MCF 10A (cell line): Measurements from ENCODE around the gene RPS19. TPM values are rescaled to one million over a fixed set of nuclear protein-coding genes. Genes with fewer than 3 reads are reported as not detected.

Source experiments
- BruUV-seq: library from RNA; stranded (reverse); fragments of 400-500 nt; replicated peaks from 2 replicates; lab custom pipeline; 2021; lab: Mats Ljungman, UMichigan
- CTCF ChIA-PET: fragments of 300-600 bp; sonication (Branson Sonifier 250); formaldehyde crosslinking; extraction: SDS; loops from one replicate; lab custom pipeline; 2021; ENCODE audit warnings: antibody characterized with exemption, inconsistent platforms; lab: Yijun Ruan, JAX
- POLR2A ChIA-PET: fragments of 300-600, 350-650 bp; sonication (Branson Sonifier 250); formaldehyde crosslinking; extraction: SDS; loops from one replicate; lab custom pipeline; 2020; ENCODE audit warnings: antibody characterized with exemption, inconsistent platforms; lab: Yijun Ruan, JAX
- DNase-seq: peaks from one replicate; pipeline ENCODE4 v3.0.0-alpha.2; 2018; ENCODE audit not compliant: unreplicated experiment
- H3K27ac Mint-ChIP-seq: one replicate; pipeline ENCODE4 v1.8.0; 2022; ENCODE audit warnings: mild to moderate bottlenecking, low read depth, mixed read lengths; ENCODE audit not compliant: unreplicated experiment
- H3K27me3 Mint-ChIP-seq: one replicate; pipeline ENCODE4 v1.8.0; 2022; ENCODE audit warnings: mixed read lengths; ENCODE audit not compliant: insufficient read depth, unreplicated experiment
- H3K36me3 Mint-ChIP-seq: one replicate; pipeline ENCODE4 v1.8.0; 2022; ENCODE audit warnings: mild to moderate bottlenecking, moderate library complexity, mixed read lengths; ENCODE audit not compliant: insufficient read depth, unreplicated experiment
- H3K4me1 Mint-ChIP-seq: one replicate; pipeline ENCODE4 v1.8.0; 2022; ENCODE audit warnings: mixed read lengths; ENCODE audit not compliant: insufficient read depth, unreplicated experiment
- H3K4me3 Mint-ChIP-seq: one replicate; pipeline ENCODE4 v1.8.0; 2022; ENCODE audit warnings: mild to moderate bottlenecking, moderate library complexity, mixed read lengths; ENCODE audit not compliant: unreplicated experiment
- H3K9me3 Mint-ChIP-seq: one replicate; pipeline ENCODE4 v1.8.0; 2022; ENCODE audit warnings: mixed read lengths; ENCODE audit not compliant: unreplicated experiment
- intact Hi-C: fragments of 100-400 bp; cut with micrococcal nuclease; formaldehyde crosslinking; loops from 2 replicates; pipeline ENCODE4 v1.14.1; 2022
- microRNA-seq: library from miRNA; unstranded; fragments of <30 nt; microRNA quantifications from one replicate; pipeline ENCODE4 v1.2.0, GENCODE V29; 2022
- total RNA-seq: library from RNA; stranded (reverse); gene quantifications from 2 replicates; pipeline ENCODE4 v1.2.3, GENCODE V29; 2022
- TF ChIP-seq, protein P1 (sequence below): fragments of 200-600 bp; IDR thresholded peaks from one replicate; pipeline ENCODE4 v1.8.0; 2022; ENCODE audit warnings: antibody characterized with exemption, mild to moderate bottlenecking; ENCODE audit not compliant: unreplicated experiment

RPS19 gene
- total RNA-seq, 1 experiment from 2014 or later, result 3,060 TPM

DNA sequence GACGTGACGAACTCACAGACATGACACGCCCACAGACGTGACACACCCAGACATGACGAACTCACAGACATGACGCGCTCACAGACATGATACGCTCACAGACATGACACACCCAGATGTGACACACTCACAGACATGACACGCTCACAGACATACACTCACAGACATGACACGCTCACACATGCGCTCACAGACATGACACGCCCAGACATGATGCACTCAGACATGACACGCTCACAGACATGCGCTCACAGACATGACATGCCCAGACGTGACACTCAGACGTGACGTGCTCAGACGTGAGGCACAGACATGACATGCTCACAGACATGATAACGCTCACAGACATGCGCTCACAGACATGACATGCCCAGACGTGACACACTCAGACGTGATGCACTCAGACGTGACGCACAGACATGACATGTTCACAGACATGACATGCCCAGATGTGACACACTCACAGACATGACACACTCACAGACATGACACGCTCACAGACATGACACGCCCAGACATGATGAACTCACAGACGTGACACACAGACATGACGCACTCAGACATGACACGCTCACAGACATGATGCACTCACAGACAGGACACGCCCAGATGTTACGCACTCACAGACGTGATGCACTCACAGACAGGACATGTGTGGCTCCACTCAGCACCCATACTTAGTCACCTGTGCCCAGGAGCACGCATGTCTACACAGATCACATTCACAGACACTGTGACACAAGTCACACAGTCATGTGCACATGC lies 60.1 kb downstream of the RPS19 start:
- ChIA-PET CTCF (no interaction called here), POLR2A (no interaction called here)
- BruUV-seq, result no TSS peak
- Mint-ChIP-seq H3K4me1 (peaks cover 5% of the 10 kb centered on the region), H3K27ac (no peak overlapping the region), H3K36me3 (no peaks in the 10 kb centered on the region), H3K27me3 (peaks cover 31% of the 10 kb centered on the region), H3K4me3 (no peak overlapping the region), H3K9me3 (no peaks in the 10 kb centered on the region)
- TF ChIP-seq, protein P1, sequence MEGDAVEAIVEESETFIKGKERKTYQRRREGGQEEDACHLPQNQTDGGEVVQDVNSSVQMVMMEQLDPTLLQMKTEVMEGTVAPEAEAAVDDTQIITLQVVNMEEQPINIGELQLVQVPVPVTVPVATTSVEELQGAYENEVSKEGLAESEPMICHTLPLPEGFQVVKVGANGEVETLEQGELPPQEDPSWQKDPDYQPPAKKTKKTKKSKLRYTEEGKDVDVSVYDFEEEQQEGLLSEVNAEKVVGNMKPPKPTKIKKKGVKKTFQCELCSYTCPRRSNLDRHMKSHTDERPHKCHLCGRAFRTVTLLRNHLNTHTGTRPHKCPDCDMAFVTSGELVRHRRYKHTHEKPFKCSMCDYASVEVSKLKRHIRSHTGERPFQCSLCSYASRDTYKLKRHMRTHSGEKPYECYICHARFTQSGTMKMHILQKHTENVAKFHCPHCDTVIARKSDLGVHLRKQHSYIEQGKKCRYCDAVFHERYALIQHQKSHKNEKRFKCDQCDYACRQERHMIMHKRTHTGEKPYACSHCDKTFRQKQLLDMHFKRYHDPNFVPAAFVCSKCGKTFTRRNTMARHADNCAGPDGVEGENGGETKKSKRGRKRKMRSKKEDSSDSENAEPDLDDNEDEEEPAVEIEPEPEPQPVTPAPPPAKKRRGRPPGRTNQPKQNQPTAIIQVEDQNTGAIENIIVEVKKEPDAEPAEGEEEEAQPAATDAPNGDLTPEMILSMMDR, result no peak
- intact Hi-C loops, result no loop called here
- DNase-seq, result no peak

GRCh38 chr19:41920882-41921576 lies 61.0 kb downstream of the RPS19 start:
- intact Hi-C loops, result no loop called here
- Mint-ChIP-seq H3K27ac (no peak overlapping the region), H3K9me3 (no peaks in the 10 kb centered on the region), H3K27me3 (peaks cover 31% of the 10 kb centered on the region), H3K4me1 (peaks cover 5% of the 10 kb centered on the region), H3K4me3 (no peak overlapping the region), H3K36me3 (no peaks in the 10 kb centered on the region)
- ChIA-PET CTCF (interaction anchor here (0.7 kb wide), 1 partner anchor 34 kb away, joined by 3 read pairs; no protein-coding TSS in a partner anchor), POLR2A (no interaction called here)
- TF ChIP-seq, protein P1, result no peak
- BruUV-seq, result no TSS peak
- DNase-seq, result no peak

- no TSS peak for BruUV-seq
- TF ChIP-seq, protein P1, result no peak
- no peaks in the 10 kb centered on the region for H3K9me3 Mint-ChIP-seq
- H3K4me3 Mint-ChIP-seq, result no peak overlapping the region
- intact Hi-C loops, result no loop called here
- peaks cover 31% of the 10 kb centered on the region for H3K27me3 Mint-ChIP-seq
- CTCF ChIA-PET, result interaction anchor here (0.7 kb wide), 1 partner anchor 35 kb away, joined by 3 read pairs; no protein-coding TSS in a partner anchor
- DNase-seq, result no peak
- no peaks in the 10 kb centered on the region for H3K36me3 Mint-ChIP-seq
- POLR2A ChIA-PET, result no interaction called here
- no peak overlapping the region for H3K27ac Mint-ChIP-seq
- H3K4me1 Mint-ChIP-seq, result peaks cover 5% of the 10 kb centered on the region
Measured at GRCh38 chr19:41921577-41922576, 61.8 kb downstream of the RPS19 start.

Small RNAs within 50 kb of the gene (microRNA-seq; reads per million reads assigned to microRNA genes)
- 0.40 reads per million for gene MIR6797

Other genes starting within 250 kb of the RPS19 start
- not detected in 2 replicates for gene CEACAM4, start 233.2 kb upstream of the RPS19 start, total RNA-seq
- gene CEACAM7, start 172.0 kb upstream of the RPS19 start, total RNA-seq, result not detected in 2 replicates
- gene CEACAM5, start 151.6 kb upstream of the RPS19 start, total RNA-seq, result not detected in 2 replicates
- not detected in 2 replicates for gene CEACAM6, start 104.7 kb upstream of the RPS19 start, total RNA-seq
- gene CEACAM3, start 63.7 kb upstream of the RPS19 start, total RNA-seq, result not detected in 2 replicates
- gene LYPD4, start 15.6 kb upstream of the RPS19 start, total RNA-seq, result not detected in 2 replicates
- gene DMRTC2, start 15.2 kb upstream of the RPS19 start, total RNA-seq, result not detected in 2 replicates
- not detected in 2 replicates for gene CD79A, start 17.0 kb downstream of the RPS19 start, total RNA-seq
- 106 and 108 TPM in 2 replicates for gene ARHGEF1, start 22.9 kb downstream of the RPS19 start, total RNA-seq
- 0.34 TPM in 1 of 2 replicates, not detected in the other for gene ERFL, start 68.2 kb downstream of the RPS19 start, total RNA-seq
- 75.4 and 104 TPM in 2 replicates for gene RABAC1, start 99.1 kb downstream of the RPS19 start, total RNA-seq
- not detected in 2 replicates for gene ATP1A3, start 134.0 kb downstream of the RPS19 start, total RNA-seq
- gene GRIK5, start 210.0 kb downstream of the RPS19 start, total RNA-seq, result 1.6 and 1.8 TPM in 2 replicates
- 12.2 and 13.5 TPM in 2 replicates for gene ZNF574, start 215.9 kb downstream of the RPS19 start, total RNA-seq